VCaP (cell line): ENCODE measurements around the gene RCC2.
A peak's percentile ranks its signal among the peaks of the same experiment; 100 is the strongest.
"Not testable (repeated sequence)": the region's sequence is repeated elsewhere in the genome, so short reads cannot be mapped to it uniquely, and the experiment has no call there.

Experiments used
- H3K27ac ChIP-seq: fragments of 450-650 bp; 2 replicates; pipeline ENCODE4 v1.5.1; 2017
- TF ChIP-seq, protein P1 (sequence below): fragments of 450-650 bp; conservative IDR thresholded peaks from 2 replicates; pipeline ENCODE4 v1.5.1; 2017; ENCODE audit warnings: mild to moderate bottlenecking, moderate library complexity

Gene RCC2

DNA sequence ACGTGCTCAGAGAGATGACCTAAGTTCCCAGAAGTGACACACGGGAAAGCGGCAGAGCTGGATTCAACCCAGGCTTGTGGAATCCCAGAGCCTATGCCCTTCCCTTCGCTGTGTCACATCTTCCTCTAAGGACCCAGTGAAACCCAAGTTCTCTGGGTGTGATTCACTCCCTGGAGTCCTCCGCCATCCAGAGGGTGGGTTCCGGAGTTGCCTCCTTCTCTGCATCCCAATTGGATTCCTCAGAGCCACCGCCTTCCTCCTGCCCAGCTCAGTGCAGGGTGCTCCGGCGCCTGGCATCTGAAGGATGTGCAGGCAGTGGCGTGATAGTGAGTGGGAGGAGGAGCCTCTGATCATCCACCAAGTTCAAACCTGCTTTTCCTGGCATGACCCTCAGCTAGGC, 20.7 kb upstream of the RCC2 start:
- TF ChIP-seq, protein P1, sequence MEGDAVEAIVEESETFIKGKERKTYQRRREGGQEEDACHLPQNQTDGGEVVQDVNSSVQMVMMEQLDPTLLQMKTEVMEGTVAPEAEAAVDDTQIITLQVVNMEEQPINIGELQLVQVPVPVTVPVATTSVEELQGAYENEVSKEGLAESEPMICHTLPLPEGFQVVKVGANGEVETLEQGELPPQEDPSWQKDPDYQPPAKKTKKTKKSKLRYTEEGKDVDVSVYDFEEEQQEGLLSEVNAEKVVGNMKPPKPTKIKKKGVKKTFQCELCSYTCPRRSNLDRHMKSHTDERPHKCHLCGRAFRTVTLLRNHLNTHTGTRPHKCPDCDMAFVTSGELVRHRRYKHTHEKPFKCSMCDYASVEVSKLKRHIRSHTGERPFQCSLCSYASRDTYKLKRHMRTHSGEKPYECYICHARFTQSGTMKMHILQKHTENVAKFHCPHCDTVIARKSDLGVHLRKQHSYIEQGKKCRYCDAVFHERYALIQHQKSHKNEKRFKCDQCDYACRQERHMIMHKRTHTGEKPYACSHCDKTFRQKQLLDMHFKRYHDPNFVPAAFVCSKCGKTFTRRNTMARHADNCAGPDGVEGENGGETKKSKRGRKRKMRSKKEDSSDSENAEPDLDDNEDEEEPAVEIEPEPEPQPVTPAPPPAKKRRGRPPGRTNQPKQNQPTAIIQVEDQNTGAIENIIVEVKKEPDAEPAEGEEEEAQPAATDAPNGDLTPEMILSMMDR = no peak
- no peak overlapping the region for H3K27ac ChIP-seq

DNA sequence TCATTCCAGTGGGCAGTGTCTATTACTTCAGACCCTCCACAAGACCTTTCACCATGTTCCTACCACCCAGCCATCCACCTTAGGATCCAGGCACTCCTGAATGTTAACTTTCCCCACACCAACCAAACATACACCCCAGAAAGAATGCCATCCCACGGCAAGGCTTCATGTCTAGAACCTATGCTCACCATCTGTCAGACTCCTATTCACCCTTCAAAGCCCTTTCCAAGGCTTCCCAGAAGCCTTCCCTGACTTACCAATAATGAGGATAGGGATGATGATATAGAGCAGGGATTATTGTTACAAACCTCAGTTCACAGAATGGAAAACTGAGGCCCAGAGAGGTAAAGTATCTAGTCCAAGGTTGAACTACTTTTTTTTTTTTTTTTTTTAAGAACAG, 19.3 kb upstream of the RCC2 start:
- TF ChIP-seq, protein P1 = no peak
- no peak overlapping the region for H3K27ac ChIP-seq

DNA sequence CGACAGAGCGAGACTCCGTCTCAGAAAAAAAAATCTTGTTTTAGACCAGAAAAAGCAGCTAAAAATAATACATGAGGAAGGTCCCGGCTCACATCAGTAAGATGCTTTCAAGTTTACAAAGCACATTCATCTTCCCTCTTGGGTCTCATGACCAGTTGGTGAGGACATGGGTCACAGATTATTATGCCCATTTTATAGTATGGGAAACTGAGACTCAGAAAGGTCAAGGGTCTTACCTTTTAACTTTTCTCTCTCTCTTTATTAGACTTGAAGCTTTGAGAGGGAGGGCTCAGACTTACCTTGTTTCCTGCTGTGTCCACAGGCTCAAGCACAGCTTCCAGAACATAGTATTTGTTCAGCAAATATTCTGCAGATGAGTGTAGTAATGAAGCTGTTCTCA, 13.2 kb upstream of the RCC2 start:
- TF ChIP-seq, protein P1 = no peak
- H3K27ac ChIP-seq = no peak overlapping the region

DNA sequence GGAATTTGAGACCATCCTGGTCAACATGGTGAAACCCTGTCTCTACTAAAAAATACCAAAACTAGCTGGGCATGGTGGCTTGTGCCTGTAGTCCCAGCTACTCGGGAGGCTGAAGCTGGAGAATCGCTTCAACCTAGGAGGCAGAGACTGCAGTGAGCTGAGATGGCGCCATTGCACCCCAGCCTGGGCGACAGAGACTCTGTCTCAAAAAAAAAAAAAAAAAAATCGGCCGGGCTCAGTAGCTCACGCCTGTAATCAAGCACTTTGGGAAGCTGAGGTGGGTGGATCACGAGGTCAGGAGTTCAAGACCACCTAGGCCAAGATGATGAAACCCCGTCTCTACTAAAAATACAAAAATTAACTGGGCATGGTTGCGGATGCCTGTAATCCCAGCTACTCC, 12.7 kb upstream of the RCC2 start:
- H3K27ac ChIP-seq = not testable (repeated sequence)

DNA sequence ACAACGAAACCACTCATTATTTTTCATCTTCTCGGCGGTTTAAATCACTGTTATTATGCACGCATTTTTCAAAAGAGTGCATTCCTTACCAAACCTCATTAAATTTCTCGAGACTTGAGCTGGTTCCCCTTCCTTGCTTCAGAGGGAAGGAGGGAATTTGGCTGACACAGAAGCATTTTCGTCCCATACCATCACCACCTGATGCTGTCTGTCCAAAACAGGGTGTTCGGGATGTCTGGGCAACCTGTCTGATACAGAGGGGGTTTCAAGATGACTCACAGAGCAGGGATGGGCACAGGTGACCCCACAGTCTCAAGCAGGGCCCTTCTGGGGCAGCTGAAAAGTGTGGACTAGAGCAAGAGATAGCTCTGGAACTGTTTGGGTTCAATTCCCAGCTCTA, 12.3 kb upstream of the RCC2 start:
- TF ChIP-seq, protein P1 = no peak
- no peak overlapping the region for H3K27ac ChIP-seq

DNA sequence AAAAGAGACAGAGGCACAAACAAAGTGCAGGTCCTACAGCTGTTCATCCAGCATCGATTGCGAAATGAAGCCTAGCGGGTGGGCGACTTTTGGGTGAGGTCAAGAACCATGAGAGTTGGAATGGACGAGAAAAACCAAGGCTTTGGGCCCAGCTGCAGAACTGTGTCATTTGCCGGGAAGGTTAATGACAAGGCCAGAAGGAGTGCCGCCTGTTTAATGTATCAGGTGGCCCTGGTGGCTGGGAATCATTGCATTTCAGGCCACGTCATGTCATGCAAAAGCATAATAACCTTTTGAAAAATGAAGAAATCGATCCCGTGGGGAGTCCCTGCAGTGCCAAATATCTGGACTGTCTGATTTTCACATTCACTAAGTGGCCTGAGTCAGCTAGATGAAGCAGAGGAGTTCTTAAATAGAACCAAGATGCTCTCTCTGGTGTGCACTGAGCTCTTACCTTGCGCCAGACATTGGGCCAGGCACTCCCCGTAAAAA, 8.1 kb upstream of the RCC2 start:
- H3K27ac ChIP-seq = no peak overlapping the region
- TF ChIP-seq, protein P1 = no peak

DNA sequence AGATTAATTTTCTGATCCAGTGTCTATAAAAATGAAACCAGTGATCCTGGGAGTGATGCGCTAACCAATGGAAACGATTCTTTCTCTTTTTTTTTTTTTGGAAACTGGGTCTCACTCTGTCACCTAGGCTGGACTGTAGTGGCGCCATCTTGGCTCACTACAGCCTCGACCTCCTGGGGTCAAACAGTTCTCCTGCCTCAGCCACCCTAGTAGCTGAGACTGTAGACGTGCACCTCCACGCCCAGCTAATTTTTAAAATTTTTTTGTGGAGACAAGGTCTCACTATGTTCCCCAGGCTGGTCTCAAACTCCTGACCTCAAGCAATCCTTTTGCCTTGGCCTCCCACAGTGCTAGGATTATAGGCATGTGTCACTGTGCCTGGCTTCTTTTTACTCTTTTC, 3.4 kb upstream of the RCC2 start:
- H3K27ac ChIP-seq = no peak overlapping the region
- TF ChIP-seq, protein P1 = no peak

DNA sequence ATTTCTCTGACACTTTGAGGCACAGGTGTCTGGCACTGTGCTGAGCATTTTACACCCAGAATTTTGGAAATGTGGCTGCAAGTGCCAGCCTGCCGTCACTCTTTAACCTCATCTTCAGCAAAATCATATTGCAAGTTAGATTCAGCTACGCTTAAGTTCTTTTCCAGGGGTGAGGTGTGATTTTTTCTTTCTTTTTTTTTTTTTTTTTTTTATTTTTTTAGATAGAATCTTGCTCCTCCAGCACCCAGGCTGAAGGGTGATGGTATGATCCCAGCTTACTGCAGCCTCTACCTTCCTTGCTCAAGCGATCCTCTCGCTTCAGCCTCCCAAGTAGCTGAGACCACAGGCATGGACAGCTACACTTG, 2.5 kb upstream of the RCC2 start:
- TF ChIP-seq, protein P1 = no peak
- H3K27ac ChIP-seq = peak overlapping the region; percentile 1; the same call in 1 of the 2 replicates
